22Rv1 (cell line): Measurements from ENCODE around the gene STOX2.

ENCODE experiments used
- ZFX ChIP-seq: fragments of 450-650 bp; IDR thresholded peaks from 2 replicates; pipeline ENCODE4 v1.6.1; 2017; ENCODE audit warnings: antibody characterized with exemption, borderline replicate concordance
- TF ChIP-seq, protein P1 (sequence below): fragments of 450-650 bp; IDR thresholded peaks from 2 replicates; pipeline ENCODE4 v1.5.1; 2017; ENCODE audit warnings: mild to moderate bottlenecking

DNA sequence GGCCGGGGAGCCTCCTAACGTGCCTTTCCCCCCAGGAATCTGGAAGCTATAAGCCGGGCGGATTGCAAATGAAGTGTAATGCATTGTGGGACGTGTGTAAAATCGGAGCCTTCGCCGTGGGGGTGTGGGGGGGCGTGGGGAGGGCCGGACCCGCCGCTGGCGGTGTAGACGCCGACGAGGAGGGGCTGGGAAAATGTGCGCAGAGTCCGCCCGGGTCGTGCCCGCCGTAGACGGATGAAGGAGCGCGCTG is 1.3 kb downstream of the STOX2 start:
- TF ChIP-seq, protein P1, sequence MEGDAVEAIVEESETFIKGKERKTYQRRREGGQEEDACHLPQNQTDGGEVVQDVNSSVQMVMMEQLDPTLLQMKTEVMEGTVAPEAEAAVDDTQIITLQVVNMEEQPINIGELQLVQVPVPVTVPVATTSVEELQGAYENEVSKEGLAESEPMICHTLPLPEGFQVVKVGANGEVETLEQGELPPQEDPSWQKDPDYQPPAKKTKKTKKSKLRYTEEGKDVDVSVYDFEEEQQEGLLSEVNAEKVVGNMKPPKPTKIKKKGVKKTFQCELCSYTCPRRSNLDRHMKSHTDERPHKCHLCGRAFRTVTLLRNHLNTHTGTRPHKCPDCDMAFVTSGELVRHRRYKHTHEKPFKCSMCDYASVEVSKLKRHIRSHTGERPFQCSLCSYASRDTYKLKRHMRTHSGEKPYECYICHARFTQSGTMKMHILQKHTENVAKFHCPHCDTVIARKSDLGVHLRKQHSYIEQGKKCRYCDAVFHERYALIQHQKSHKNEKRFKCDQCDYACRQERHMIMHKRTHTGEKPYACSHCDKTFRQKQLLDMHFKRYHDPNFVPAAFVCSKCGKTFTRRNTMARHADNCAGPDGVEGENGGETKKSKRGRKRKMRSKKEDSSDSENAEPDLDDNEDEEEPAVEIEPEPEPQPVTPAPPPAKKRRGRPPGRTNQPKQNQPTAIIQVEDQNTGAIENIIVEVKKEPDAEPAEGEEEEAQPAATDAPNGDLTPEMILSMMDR, result no peak
- TF ChIP-seq ZFX, result no peak
